GM12872 (cell line): ENCODE results near the gene RAB40B.

Experiments
- TF ChIP-seq, protein P1 (sequence below): IDR thresholded peaks from 3 replicates; pipeline ENCODE4 v1.5.1; 2011; ENCODE audit warnings: low read depth, mild to moderate bottlenecking, low read length, moderate library complexity; ENCODE audit not compliant: insufficient read depth

The RAB40B gene

DNA sequence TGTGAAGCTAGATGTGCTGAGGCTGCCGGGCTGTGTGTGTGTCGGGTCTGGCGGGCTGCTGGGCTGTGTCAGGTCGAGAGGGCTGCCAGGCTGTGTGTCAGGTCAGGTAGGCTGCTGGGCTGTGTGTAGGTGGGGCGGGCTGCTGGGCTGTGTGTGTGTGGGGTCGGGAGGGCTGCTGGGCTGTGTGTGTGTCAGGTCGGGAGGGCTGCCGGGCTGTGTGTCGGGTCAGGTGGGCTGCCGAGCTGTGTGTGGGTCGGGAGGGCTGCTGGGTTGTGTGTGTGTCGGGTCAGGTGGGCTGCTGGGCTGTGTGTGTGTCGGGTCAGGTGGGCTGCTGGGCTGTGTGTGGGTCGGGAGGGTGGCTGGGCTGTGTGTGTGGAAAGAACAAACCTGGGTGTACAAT is 58.9 kb downstream of the RAB40B start:
- TF ChIP-seq, protein P1, sequence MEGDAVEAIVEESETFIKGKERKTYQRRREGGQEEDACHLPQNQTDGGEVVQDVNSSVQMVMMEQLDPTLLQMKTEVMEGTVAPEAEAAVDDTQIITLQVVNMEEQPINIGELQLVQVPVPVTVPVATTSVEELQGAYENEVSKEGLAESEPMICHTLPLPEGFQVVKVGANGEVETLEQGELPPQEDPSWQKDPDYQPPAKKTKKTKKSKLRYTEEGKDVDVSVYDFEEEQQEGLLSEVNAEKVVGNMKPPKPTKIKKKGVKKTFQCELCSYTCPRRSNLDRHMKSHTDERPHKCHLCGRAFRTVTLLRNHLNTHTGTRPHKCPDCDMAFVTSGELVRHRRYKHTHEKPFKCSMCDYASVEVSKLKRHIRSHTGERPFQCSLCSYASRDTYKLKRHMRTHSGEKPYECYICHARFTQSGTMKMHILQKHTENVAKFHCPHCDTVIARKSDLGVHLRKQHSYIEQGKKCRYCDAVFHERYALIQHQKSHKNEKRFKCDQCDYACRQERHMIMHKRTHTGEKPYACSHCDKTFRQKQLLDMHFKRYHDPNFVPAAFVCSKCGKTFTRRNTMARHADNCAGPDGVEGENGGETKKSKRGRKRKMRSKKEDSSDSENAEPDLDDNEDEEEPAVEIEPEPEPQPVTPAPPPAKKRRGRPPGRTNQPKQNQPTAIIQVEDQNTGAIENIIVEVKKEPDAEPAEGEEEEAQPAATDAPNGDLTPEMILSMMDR: no peak

DNA sequence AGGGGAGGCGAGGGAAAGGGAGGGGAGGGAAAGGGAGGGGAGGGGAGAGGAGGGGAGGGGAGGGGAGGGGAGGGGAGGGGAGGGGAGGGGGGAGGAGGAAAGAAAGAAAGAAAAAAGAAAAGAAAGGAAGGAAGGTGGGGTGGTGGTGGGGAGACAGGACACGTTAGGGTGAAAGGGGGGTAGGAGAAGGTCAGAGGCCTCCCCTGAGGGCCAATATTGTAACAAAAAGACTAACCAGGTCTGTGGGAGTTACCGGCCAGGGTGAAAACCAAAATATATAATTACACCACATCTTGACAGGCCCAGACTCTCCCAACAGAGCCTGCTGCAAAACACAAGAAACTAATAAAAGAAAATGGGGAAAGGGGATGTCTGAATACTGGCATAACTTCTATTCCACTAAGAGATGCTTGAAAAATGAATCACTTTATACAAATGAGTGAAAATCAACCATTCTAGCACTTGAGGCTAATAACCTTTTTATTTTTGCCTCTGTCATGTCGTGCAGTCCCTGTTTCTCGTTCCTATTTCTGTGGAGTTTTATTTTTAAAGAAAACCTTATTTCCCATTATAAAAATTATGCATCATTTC is 60.2 kb downstream of the RAB40B start:
- TF ChIP-seq, protein P1: no peak

GRCh38 chr17:82636626-82637598 is 61.6 kb downstream of the RAB40B start:
- TF ChIP-seq, protein P1: no peak

DNA sequence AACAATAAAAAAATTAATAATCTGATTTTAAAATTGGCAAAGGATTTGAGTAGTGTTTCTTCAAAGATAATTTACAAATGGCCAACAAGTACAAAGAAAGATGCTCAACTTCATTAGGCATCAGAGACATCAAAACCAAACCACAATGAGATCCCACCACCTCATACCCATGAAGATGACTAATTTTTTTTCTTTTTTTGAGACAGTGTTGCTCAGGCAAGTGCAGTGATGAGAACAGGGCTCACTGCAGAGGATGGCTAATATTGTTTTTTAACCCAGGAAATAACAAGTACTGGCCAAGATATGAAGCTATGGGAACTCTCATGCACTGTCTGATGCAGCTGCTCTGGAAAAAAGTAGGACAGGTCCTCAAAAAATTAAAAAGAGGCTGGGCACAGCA is 65.2 kb downstream of the RAB40B start:
- TF ChIP-seq, protein P1: no peak

GRCh38 chr17:82632451-82632850 is 66.0 kb downstream of the RAB40B start:
- TF ChIP-seq, protein P1: no peak

- TF ChIP-seq, protein P1: no peak
Measured at GRCh38 chr17:82631544-82631943, 67.0 kb downstream of the RAB40B start.

GRCh38 chr17:82630212-82630611 is 68.3 kb downstream of the RAB40B start:
- TF ChIP-seq, protein P1: no peak
